Natural killer cell (primary cell): ENCODE measurements around the gene SLC10A3. TPM values are rescaled to one million over a fixed set of nuclear protein-coding genes. Genes with fewer than 3 reads are reported as not detected.

ENCODE experiments used
- ATAC-seq, 3 donors: fragments of 150-1000 bp in 2 of 3; fragments of 200-7000 bp in 1 of 3; cut with Tn5 transposase; 1 replicate in 1 of 3; 2 replicates in 2 of 3; pipeline ENCODE4 v1.10.0; 2021; ENCODE audit warnings: mild to moderate bottlenecking in 2 of 3, moderate library complexity in 2 of 3
- DNase-seq, 2 donors: peaks; one replicate each; pipeline versions ENCODE4 v3.0.0 to v3.0.0-alpha.2; 2013 to 2021; ENCODE audit warnings: mixed read lengths in 1 of 2
- H3K27ac ChIP-seq: one replicate; pipeline ENCODE4 v1.5.1; 2013; ENCODE audit warnings: mild to moderate bottlenecking, low read length
- H3K27me3 ChIP-seq: one replicate; pipeline ENCODE4 v1.6.1; 2013; ENCODE audit warnings: low read length; ENCODE audit not compliant: control insufficient read depth, insufficient read depth
- H3K36me3 ChIP-seq: one replicate; pipeline ENCODE4 v1.6.1; 2013; ENCODE audit warnings: low read length; ENCODE audit not compliant: control insufficient read depth, insufficient read depth
- H3K4me1 ChIP-seq: one replicate; pipeline ENCODE4 v1.6.1; 2013; ENCODE audit warnings: low read length; ENCODE audit not compliant: control insufficient read depth, insufficient read depth
- H3K4me3 ChIP-seq: one replicate; pipeline ENCODE4 v1.5.1; 2013; ENCODE audit warnings: low read length
- H3K9me3 ChIP-seq: one replicate; pipeline ENCODE4 v1.6.1; 2013; ENCODE audit warnings: low read length; ENCODE audit not compliant: control insufficient read depth, insufficient read depth
- H3K27ac Mint-ChIP-seq, 2 donors: one replicate each; pipeline ENCODE4 v1.8.0; 2022; ENCODE audit warnings: mild to moderate bottlenecking in 2 of 2, mixed read lengths in 2 of 2, moderate library complexity in 1 of 2
- H3K27me3 Mint-ChIP-seq, 2 donors: one replicate each; pipeline ENCODE4 v1.8.0; 2022; ENCODE audit warnings: low read depth in 2 of 2, mixed read lengths in 2 of 2
- H3K36me3 Mint-ChIP-seq: one replicate; pipeline ENCODE4 v1.8.0; 2022; ENCODE audit warnings: mixed read lengths
- H3K4me1 Mint-ChIP-seq, 2 donors: one replicate each; pipeline ENCODE4 v1.8.0; 2022; ENCODE audit warnings: mixed read lengths in 2 of 2
- H3K4me3 Mint-ChIP-seq: one replicate; pipeline ENCODE4 v1.8.0; 2022; ENCODE audit warnings: mild to moderate bottlenecking, moderate library complexity, mixed read lengths
- H3K9me3 Mint-ChIP-seq, 2 donors: one replicate each; pipeline ENCODE4 v1.8.0; 2022; ENCODE audit warnings: mixed read lengths in 2 of 2
- WGBS: methylation state at CpG from one replicate; pipeline ENCODE4 v1.1.7; 2013; ENCODE audit warnings: missing lambda C conversion rate; ENCODE audit not compliant: insufficient coverage; 5-methylcytosine and 5-hydroxymethylcytosine counted together
- intact Hi-C: fragments of 100-400 bp; cut with micrococcal nuclease; formaldehyde crosslinking; loops from one replicate; pipeline ENCODE4 v1.14.2; 2022
- total RNA-seq, 4 donors: library from RNA; stranded (reverse); fragments of 120-200 nt in 1 of 4; gene quantifications; one replicate each; pipeline versions ENCODE4 v1.2.3 to v1.2.4, GENCODE V29; 2013 to 2022
- TF ChIP-seq, protein P1 (sequence below): fragments of 200-600 bp; IDR thresholded peaks from one replicate; pipeline ENCODE4 v1.8.0; 2022; ENCODE audit warnings: antibody characterized with exemption

SLC10A3 gene
- total RNA-seq, 3 donors from 2014 or later (not counting 1 experiment from before 2014, with no cell fraction given): 26.5 to 42.1 (median 31.8) TPM

DNA sequence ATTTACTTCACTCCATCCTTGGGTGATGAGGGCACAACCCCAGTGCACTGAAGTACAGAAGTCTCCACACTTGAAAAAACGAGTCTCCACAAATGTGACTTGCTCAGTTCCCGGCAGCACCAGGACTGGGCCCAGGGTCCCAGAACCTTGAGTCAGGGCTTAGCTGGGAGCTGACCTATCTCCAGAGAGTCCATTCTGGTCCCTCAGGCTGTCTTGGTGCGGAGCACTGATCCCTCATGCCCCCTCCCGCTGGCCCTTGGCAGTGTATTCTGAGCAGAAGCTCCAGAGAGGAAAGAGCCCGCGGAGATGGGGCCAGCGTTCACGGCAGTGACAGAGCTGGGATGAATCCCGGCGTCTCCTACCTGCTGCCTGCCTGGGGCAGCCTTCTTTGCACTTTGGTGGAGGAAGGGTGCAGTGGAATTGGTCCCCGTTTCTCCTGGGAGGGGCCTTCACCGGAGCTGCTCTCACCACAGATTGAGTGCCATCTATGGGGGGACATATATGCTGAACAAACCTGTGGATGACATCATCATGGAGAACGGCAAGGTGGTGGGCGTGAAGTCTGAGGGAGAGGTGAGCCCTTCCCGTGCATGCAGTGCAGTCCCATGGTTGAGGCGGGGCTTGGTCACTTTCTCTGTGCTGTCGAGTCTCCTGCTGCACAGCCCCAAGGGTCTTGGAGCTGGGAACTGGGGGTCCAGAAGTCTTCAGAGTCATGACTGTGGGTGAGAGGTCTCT is 49.6 kb downstream of the SLC10A3 start:
- no peak overlapping the region for H3K27ac ChIP-seq
- Mint-ChIP-seq H3K36me3 (no peaks in the 10 kb centered on the region), H3K27ac (no peak overlapping the region), H3K9me3 (no peaks in the 10 kb centered on the region), H3K27me3 (no peaks in the 10 kb centered on the region), H3K4me1 (peaks cover 6 to 14% of the 10 kb centered on the region in 2 donors), H3K4me3 (no peak overlapping the region)
- peaks cover 45% of the 10 kb centered on the region for H3K4me1 ChIP-seq
- 90% methylated on average over 16 of the region's 17 CpGs for WGBS
- no peak for DNase-seq
- no peak for ATAC-seq
- TF ChIP-seq, protein P1, sequence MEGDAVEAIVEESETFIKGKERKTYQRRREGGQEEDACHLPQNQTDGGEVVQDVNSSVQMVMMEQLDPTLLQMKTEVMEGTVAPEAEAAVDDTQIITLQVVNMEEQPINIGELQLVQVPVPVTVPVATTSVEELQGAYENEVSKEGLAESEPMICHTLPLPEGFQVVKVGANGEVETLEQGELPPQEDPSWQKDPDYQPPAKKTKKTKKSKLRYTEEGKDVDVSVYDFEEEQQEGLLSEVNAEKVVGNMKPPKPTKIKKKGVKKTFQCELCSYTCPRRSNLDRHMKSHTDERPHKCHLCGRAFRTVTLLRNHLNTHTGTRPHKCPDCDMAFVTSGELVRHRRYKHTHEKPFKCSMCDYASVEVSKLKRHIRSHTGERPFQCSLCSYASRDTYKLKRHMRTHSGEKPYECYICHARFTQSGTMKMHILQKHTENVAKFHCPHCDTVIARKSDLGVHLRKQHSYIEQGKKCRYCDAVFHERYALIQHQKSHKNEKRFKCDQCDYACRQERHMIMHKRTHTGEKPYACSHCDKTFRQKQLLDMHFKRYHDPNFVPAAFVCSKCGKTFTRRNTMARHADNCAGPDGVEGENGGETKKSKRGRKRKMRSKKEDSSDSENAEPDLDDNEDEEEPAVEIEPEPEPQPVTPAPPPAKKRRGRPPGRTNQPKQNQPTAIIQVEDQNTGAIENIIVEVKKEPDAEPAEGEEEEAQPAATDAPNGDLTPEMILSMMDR: no peak
- H3K4me3 ChIP-seq: no peak overlapping the region
- intact Hi-C loops: loop anchor here (5.0 kb wide), 1 partner anchor 43 kb away; the partner anchor contains the start of gene RPL10
- no peaks in the 10 kb centered on the region for H3K9me3 ChIP-seq
- H3K36me3 ChIP-seq: peaks cover 14% of the 10 kb centered on the region
- no peaks in the 10 kb centered on the region for H3K27me3 ChIP-seq

DNA sequence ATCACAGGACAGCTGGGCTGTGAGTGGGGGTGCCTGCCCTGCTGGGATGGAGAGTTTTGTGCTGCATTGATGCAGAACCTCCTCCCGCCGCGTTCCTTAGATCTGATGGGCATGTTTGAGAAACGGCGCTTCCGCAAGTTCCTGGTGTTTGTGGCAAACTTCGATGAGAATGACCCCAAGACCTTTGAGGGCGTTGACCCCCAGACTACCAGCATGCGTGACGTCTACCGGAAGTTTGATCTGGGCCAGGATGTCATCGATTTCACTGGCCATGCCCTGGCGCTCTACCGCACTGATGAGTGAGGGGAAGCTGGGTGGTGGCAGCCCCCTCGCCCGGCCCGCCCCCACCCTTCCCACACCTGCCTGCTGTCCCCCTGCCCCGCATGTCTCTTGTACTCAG is 50.6 kb downstream of the SLC10A3 start:
- no peak for DNase-seq

DNA sequence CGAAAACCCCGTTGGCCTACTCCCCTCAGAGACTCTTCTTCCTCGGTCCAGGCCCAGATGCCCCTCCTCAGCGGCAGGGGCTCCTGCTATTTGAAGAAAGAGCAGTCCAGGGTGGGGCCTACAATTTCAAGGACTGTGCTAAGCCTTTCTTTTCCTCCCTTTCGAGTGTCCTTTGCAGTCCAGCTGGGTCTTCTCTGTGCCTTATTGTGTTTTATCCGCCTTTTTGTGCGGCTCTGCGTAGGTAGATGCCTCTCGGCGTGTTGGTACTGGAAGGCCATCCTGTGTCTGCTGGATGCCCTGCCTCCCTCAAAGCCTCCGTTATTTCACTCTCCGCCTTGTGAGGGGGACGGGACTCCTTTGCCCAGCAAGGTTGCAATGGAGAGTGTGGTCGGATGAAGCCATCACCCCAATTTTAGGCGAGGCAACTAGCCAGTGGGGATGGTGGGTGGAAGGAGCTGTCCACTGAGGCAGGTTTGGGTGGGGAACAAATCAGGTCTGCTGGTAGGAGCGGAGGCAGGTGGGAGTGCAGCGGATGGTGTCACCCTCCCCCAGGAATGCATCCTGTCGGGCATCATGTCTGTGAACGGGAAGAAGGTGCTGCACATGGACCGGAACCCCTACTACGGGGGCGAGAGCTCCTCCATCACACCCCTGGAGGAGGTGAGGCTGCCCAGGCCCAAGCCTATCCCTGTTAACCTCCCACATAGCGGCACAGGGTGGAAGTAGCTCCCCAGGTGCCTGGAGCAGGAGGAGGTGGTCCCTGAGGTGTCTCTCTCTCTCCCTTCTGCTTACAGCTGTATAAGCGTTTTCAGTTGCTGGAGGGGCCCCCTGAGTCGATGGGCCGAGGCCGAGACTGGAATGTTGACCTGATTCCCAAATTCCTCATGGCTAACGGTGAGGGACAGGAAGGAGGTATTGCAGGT is 52.2 kb downstream of the SLC10A3 start:
- TF ChIP-seq, protein P1: no peak
- H3K9me3 ChIP-seq: no peaks in the 10 kb centered on the region
- Mint-ChIP-seq H3K27ac (peak overlapping the region; percentile 54 to 75), H3K4me1 (peaks cover 6 to 11% of the 10 kb centered on the region in 2 donors), H3K4me3 (peak overlapping the region; percentile 80), H3K27me3 (no peaks in the 10 kb centered on the region), H3K36me3 (no peaks in the 10 kb centered on the region), H3K9me3 (no peaks in the 10 kb centered on the region)
- peaks cover 23% of the 10 kb centered on the region for H3K36me3 ChIP-seq
- peak overlapping the region; percentile 53 for H3K4me3 ChIP-seq
- intact Hi-C loops: no loop called here
- DNase-seq (peak in 1 of 2 donors; percentile 2), ATAC-seq (no peak)
- no peaks in the 10 kb centered on the region for H3K27me3 ChIP-seq
- 78% methylated on average over 24 of the region's 28 CpGs for WGBS
- H3K4me1 ChIP-seq: peaks cover 24% of the 10 kb centered on the region
- no peak overlapping the region for H3K27ac ChIP-seq

More for the DNA sequence above, 50.6 kb downstream of the SLC10A3 start:
- H3K4me3 Mint-ChIP-seq: no peak overlapping the region
- 89% methylated on average over 12 of the region's 18 CpGs for WGBS
- Histone ChIP-seq H3K27me3 (no peaks in the 10 kb centered on the region), H3K9me3 (no peaks in the 10 kb centered on the region), H3K4me1 (peaks cover 35% of the 10 kb centered on the region), H3K27ac (no peak overlapping the region), H3K4me3 (no peak overlapping the region), H3K36me3 (peaks cover 23% of the 10 kb centered on the region)
- TF ChIP-seq, protein P1: no peak
- intact Hi-C loops: loop anchor here (5.0 kb wide), 1 partner anchor 43 kb away; the partner anchor contains the start of gene RPL10
- H3K36me3 Mint-ChIP-seq: no peaks in the 10 kb centered on the region
- no peaks in the 10 kb centered on the region for H3K9me3 Mint-ChIP-seq
- H3K27me3 Mint-ChIP-seq: no peaks in the 10 kb centered on the region
- peaks cover 6 to 14% of the 10 kb centered on the region in 2 donors for H3K4me1 Mint-ChIP-seq
- no peak for ATAC-seq
- no peak overlapping the region for H3K27ac Mint-ChIP-seq

Other genes starting within 250 kb of the SLC10A3 start
- gene OPN1MW3, start 233.0 kb downstream of the SLC10A3 start, total RNA-seq: not detected
- under 1 TPM in 1 of 3 donors, not detected in 2; 0.61 TPM for gene TEX28, start 195.5 kb downstream of the SLC10A3 start, total RNA-seq
- 10 to 100 TPM; 17.1 to 42.8 (median 28.8) TPM for gene TKTL1, start 194.8 kb downstream of the SLC10A3 start, total RNA-seq
- 1,000 to 10,000 TPM; 2,872 to 3,483 (median 2,927) TPM for gene FLNA, start 116.0 kb downstream of the SLC10A3 start, total RNA-seq
- gene EMD, start 111.3 kb downstream of the SLC10A3 start, total RNA-seq: 100 to 1,000 TPM; 141 to 175 (median 152) TPM
- gene RPL10, start 92.3 kb downstream of the SLC10A3 start, total RNA-seq: 1,000 to 10,000 TPM; 2,249 to 2,456 (median 2,324) TPM
- gene DNASE1L1, start 81.4 kb downstream of the SLC10A3 start, total RNA-seq: 10 to 100 TPM; 16.7 to 19.6 (median 16.8) TPM
- 10 to 100 TPM; 67.3 to 87.2 (median 67.7) TPM for gene TAFAZZIN, start 79.1 kb downstream of the SLC10A3 start, total RNA-seq
- 10 to 100 TPM; 62.4 to 71.7 (median 65.9) TPM for gene ATP6AP1, start 62.0 kb downstream of the SLC10A3 start, total RNA-seq
- gene GDI1, start 53.5 kb downstream of the SLC10A3 start, total RNA-seq: 100 to 1,000 TPM; 138 to 174 (median 140) TPM
- gene FAM50A, start 46.5 kb downstream of the SLC10A3 start, total RNA-seq: 10 to 100 TPM; 48.9 to 63.2 (median 54.1) TPM
- gene PLXNA3, start 32.3 kb downstream of the SLC10A3 start, total RNA-seq: 10 to 100 TPM; 20.8 to 34.3 (median 32.2) TPM
- gene LAGE3, start 11.3 kb downstream of the SLC10A3 start, total RNA-seq: 10 to 100 TPM; 10.8 to 12.5 (median 10.9) TPM
- 10 to 100 TPM; 11.7 to 22.4 (median 17.6) TPM for gene UBL4A, start 4.0 kb downstream of the SLC10A3 start, total RNA-seq
- 10 to 100 TPM; 31.1 to 38.0 (median 37.3) TPM for gene FAM3A, start 25.6 kb upstream of the SLC10A3 start, total RNA-seq
- gene G6PD, start 56.2 kb upstream of the SLC10A3 start, total RNA-seq: 100 to 1,000 TPM; 184 to 220 (median 197) TPM
- gene IKBKG, start 57.0 kb upstream of the SLC10A3 start, total RNA-seq: 10 to 100 TPM; 64.8 to 84.6 (median 84.1) TPM
- gene CTAG1A, start 94.5 kb upstream of the SLC10A3 start, total RNA-seq: not detected
- not detected for gene CTAG1B, start 128.7 kb upstream of the SLC10A3 start, total RNA-seq
- not detected for gene CTAG2, start 162.9 kb upstream of the SLC10A3 start, total RNA-seq